Natural killer cell treated with Interleukin-12 subunit alpha and Interleukin-12 subunit beta and Interleukin-15 and Interleukin-18, amount 100 ng/mL, for 72 hours (primary cell): Measurements from ENCODE around the gene HSPE1. TPM values are rescaled to one million over a fixed set of nuclear protein-coding genes. Genes with fewer than 3 reads are reported as not detected.
"Not testable (repeated sequence)": the region's sequence is repeated elsewhere in the genome, so short reads cannot be mapped to it uniquely, and the experiment has no call there.

Source experiments
- ATAC-seq, 2 donors: fragments of 150-1000 bp; cut with Tn5 transposase in 1 of 2; sonication (Bioruptor Pico), chemical (Tn5 transposase) in 1 of 2; 2 replicates each; pipeline ENCODE4 v1.10.0; 2021
- DNase-seq: peaks from one replicate; pipeline ENCODE4 v3.0.0; 2022; ENCODE audit warnings: low spot score
- H3K27ac Mint-ChIP-seq, 2 donors: 1 replicate in 1 of 2; 2 replicates in 1 of 2; pipeline ENCODE4 v1.8.0; 2022; ENCODE audit warnings: mixed read lengths in 2 of 2, mild to moderate bottlenecking in 1 of 2, moderate library complexity in 1 of 2
- H3K27me3 Mint-ChIP-seq, 2 donors: 1 replicate in 1 of 2; 2 replicates in 1 of 2; pipeline ENCODE4 v1.8.0; 2022; ENCODE audit warnings: mixed read lengths in 2 of 2
- H3K36me3 Mint-ChIP-seq: one replicate; pipeline ENCODE4 v1.8.0; 2022; ENCODE audit warnings: mixed read lengths
- H3K4me1 Mint-ChIP-seq, 2 donors: 1 replicate in 1 of 2; 2 replicates in 1 of 2; pipeline ENCODE4 v1.8.0; 2022; ENCODE audit warnings: low read depth in 2 of 2, mixed read lengths in 2 of 2, mild to moderate bottlenecking in 1 of 2
- H3K4me3 Mint-ChIP-seq: one replicate; pipeline ENCODE4 v1.8.0; 2022; ENCODE audit warnings: mixed read lengths
- H3K9me3 Mint-ChIP-seq: 2 replicates; pipeline ENCODE4 v1.8.0; 2022; ENCODE audit warnings: mixed read lengths
- total RNA-seq, 2 donors: library from RNA; stranded (reverse); gene quantifications; one replicate each; pipeline ENCODE4 v1.2.3, GENCODE V29; 2022

Gene HSPE1
- total RNA-seq, 2 donors from 2014 or later = 140 to 158 TPM

DNA sequence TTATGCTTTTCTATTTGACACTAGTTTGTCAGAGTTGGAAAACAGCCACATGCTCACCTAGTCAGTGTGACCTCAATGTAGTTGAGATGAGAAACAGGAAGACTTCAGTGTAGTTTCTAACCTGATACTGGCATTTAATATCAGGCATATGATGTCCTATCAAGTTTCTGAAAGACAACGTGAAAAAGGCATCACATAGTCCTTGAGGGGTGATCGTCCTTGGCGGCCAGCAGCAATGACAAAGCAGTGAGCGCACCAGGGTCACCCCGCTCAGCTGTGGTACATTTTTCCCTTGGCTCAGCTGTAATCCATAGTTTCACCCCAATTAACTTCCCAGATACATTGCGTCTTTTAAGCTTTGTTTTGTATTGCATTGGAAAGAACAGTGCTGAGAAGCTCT is 4.3 kb downstream of the HSPE1 start:
- ATAC-seq (no peak), DNase-seq (no peak)
- Mint-ChIP-seq H3K27me3 (no peaks in the 10 kb centered on the region), H3K36me3 (peaks cover 23% of the 10 kb centered on the region), H3K9me3 (no peaks in the 10 kb centered on the region), H3K27ac (no peak overlapping the region), H3K4me3 (no peak overlapping the region), H3K4me1 (peaks cover 9 to 22% of the 10 kb centered on the region in 2 donors)

DNA sequence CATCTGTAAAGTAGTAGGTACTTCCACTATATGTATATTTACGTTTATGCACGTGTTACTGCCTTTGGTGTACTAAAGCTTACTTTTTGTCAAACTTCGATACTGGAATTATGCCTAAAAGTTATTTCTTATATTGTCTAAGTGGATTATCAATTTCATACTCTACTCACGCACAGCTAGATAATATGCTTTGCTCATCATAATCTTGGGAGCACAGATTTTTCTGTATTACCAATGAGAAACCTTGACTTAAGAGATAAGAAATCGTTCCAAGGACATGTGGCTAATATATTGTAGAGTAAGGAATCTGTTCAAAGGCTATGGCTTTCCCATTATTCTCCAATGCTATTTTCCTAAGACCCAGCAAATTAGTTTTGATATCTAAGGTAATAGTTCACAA is 6.5 kb downstream of the HSPE1 start:
- Mint-ChIP-seq H3K36me3 (peaks cover 14% of the 10 kb centered on the region), H3K4me3 (no peak overlapping the region), H3K4me1 (peaks cover 4 to 12% of the 10 kb centered on the region in 2 donors), H3K9me3 (no peaks in the 10 kb centered on the region), H3K27ac (no peak overlapping the region), H3K27me3 (no peaks in the 10 kb centered on the region)
- DNase-seq (no peak), ATAC-seq (no peak)

DNA sequence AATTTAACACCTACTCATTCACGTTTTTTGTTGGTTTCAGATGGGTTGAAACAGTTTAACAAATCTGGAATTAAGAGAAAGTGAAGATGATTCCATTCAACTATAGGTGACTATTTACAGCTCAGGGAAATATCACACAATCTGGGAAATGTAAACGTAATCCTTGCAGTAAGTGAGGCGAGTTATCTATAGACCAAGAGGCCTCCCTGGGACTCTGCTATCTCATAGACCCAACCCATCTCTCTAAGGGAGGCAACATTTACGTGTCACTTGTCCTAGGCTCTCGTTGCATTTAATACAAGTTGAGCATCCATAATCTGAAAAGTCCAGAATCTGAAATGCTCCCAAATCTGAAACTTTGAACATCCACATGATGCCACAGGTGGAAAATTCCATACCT is 13.7 kb downstream of the HSPE1 start:
- H3K27ac Mint-ChIP-seq = peak overlapping the region in 1 of 2 donors; percentile 98
- no peak overlapping the region for H3K4me3 Mint-ChIP-seq
- peaks cover 22 to 27% of the 10 kb centered on the region in 2 donors for H3K4me1 Mint-ChIP-seq
- no peak for ATAC-seq
- no peaks in the 10 kb centered on the region for H3K36me3 Mint-ChIP-seq
- H3K9me3 Mint-ChIP-seq = no peaks in the 10 kb centered on the region
- no peaks in the 10 kb centered on the region for H3K27me3 Mint-ChIP-seq
- no peak for DNase-seq

DNA sequence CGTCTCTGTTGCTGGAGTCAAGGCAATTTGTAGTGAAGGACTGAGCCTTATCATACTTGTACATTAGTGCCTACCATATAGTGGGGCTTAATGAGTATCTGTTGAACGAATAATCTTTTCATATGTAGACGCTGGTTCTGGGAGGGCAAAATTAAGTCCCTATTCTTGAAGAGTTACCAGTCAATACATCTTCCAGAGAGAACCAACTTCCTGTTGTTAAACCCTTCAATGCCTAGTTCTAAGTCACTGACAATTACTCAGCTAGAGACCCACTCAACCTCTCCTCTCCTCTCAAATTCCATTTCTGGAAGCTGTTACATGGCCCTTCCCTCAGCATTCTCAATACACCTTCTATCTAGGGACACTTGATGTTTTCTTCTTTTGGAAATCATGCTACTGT is 14.6 kb downstream of the HSPE1 start:
- Mint-ChIP-seq H3K9me3 (no peaks in the 10 kb centered on the region), H3K27me3 (no peaks in the 10 kb centered on the region), H3K4me3 (peak overlapping the region; percentile 93), H3K4me1 (peaks cover 22 to 27% of the 10 kb centered on the region in 2 donors), H3K27ac (peak overlapping the region; percentile 95 to 98), H3K36me3 (no peaks in the 10 kb centered on the region)
- ATAC-seq (no peak), DNase-seq (no peak)

DNA sequence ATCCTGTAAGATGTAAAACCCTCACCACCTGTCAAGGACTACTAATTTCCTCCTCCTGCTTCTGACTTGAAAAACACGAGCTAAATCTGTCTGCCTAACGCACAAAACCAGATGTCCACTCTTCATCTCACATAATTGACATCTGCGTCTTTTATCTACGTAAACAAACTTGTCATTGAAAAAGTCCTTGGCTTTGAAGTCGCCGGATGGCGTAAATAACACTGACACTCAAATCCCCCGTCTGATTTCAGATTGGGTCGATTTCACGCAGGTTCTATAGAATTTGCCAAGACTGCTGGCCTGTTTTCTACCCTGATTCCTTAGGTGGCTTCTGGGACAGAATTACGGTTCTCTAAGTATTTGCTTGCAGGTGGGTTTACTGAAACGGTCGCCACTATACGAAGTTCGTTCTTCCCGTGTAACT is 15.1 kb downstream of the HSPE1 start:
- Mint-ChIP-seq H3K4me1 (peaks cover 23 to 30% of the 10 kb centered on the region in 2 donors), H3K27me3 (no peaks in the 10 kb centered on the region), H3K4me3 (peak overlapping the region; percentile 93), H3K9me3 (no peaks in the 10 kb centered on the region), H3K36me3 (peaks cover 2% of the 10 kb centered on the region), H3K27ac (peak overlapping the region; percentile 95 to 98)
- no peak for DNase-seq
- ATAC-seq = peak in 1 of 2 donors; percentile 1

DNA sequence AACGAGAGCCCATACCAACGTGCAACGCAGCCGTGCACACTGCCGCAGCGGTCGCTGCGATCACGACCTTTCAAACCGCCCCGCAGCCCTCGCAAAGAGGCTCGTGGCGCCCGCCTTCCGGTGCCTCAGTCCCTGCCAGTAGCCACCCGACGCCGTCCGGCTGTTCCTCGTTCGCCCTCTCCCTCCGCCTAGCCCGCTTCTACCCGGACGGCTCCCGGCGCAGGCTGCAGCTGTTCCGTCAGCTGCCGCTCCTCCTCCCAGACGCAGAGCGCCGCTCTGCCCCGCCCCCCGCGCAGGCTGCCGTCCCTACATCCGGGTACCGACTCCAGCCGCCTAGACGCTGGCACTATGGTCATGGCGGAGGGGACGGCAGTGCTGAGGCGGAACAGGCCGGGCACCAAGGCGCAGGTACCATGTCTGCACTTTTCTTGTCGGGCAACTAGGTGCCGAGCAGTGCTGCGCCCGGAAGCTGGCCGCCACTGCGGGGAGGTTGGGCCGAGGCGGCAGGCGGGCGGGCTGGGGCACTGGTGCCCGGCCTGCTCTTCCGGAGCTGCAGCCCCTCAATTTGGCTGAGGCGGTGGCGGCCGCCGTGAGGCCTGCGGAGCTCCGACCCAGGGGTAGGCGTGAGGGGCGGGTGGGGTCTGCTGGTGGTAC is 15.7 kb downstream of the HSPE1 start, which contains the start of gene MOB4:
Gene MOB4, plus strand, starts transcription at position 328 of the 654 bp plus-strand sequence. Its CDS starts 21 bp downstream, at position 349.
- Mint-ChIP-seq H3K27ac (peak within 1 kb of the TSS; percentile 95 to 98), H3K27me3 (no peaks in the 10 kb centered on the region), H3K4me3 (peak within 1 kb of the TSS; percentile 93), H3K4me1 (peaks cover 26 to 33% of the 10 kb centered on the region in 2 donors), H3K9me3 (no peaks in the 10 kb centered on the region), H3K36me3 (peaks cover 7% of the 10 kb centered on the region)
- peak; percentile 96 for DNase-seq
- peak; percentile 98 to 99 for ATAC-seq

DNA sequence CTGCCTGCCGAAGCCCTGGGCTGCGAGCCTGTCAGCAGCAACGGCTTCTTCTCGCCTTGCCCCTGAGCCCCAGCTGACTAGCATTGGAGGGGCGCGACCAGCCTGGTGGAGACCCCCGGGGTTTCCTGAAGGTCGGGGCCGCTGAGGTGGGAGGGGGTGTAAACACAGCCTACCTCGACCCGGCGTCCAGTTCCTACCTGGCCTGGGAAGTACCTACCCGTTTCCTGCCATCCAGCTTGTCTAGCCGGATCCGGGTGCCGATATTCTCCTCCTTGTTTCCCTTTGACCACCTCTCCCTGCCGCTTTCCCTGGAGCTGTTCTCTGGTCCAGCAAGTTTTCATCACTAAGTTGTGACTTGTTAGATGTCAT is 16.2 kb downstream of the HSPE1 start:
- DNase-seq (no peak), ATAC-seq (peak; percentile 1 to 3)
- H3K36me3 Mint-ChIP-seq = peaks cover 10% of the 10 kb centered on the region
- no peaks in the 10 kb centered on the region for H3K27me3 Mint-ChIP-seq
- peak overlapping the region; percentile 95 to 98 for H3K27ac Mint-ChIP-seq
- no peaks in the 10 kb centered on the region for H3K9me3 Mint-ChIP-seq
- peaks cover 30 to 33% of the 10 kb centered on the region in 2 donors for H3K4me1 Mint-ChIP-seq
- peak overlapping the region; percentile 93 for H3K4me3 Mint-ChIP-seq

DNA sequence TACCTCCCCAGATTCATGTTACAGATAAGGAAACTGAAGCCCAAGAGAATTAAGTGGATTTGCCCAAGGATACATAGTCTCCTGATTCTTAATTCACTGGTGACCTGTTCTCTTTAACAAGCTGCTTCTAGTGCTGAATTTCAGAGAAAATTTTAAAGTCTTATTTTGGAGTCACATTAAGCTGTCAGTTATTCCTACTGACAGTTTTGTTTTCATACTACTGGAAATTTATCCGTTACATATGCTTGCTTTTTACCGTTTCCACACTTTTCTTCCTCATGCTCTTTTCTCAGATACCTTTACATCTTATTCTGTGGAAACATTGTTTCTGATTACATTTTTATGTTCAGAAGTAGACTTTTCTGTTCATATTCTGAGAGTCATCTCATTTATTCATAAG is 17.0 kb downstream of the HSPE1 start:
- H3K27ac Mint-ChIP-seq = peak overlapping the region; percentile 95 to 98
- DNase-seq (no peak), ATAC-seq (no peak)

DNA sequence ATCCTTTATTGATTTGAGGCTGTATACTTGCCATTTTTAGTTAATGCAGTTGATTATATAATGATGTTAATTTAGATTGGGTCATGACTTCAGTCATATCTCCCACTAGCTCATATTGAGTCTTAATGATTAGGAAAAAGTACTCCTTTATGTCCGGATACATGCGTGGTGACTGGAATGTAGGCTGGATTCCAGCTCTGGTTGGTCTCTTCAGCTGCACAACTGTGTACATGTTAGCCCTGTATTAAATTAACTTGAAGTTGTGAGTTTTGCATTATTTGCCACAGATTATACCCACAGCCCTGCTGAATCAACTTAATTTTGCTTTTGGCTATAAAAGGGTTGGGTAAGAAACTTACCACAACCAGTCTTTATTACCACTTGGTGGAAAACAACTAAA is 38.2 kb downstream of the HSPE1 start:
- Mint-ChIP-seq H3K27ac (peak overlapping the region in 1 of 2 donors; percentile 40), H3K9me3 (no peaks in the 10 kb centered on the region), H3K4me3 (no peak overlapping the region), H3K27me3 (no peaks in the 10 kb centered on the region), H3K36me3 (peaks cover 20% of the 10 kb centered on the region), H3K4me1 (peaks cover 10 to 35% of the 10 kb centered on the region in 2 donors)
- ATAC-seq = no peak
- DNase-seq = no peak

More for the DNA sequence above, 17.0 kb downstream of the HSPE1 start:
- H3K4me3 Mint-ChIP-seq = peak overlapping the region; percentile 93
- peaks cover 10% of the 10 kb centered on the region for H3K36me3 Mint-ChIP-seq
- no peaks in the 10 kb centered on the region for H3K9me3 Mint-ChIP-seq
- peaks cover 30 to 33% of the 10 kb centered on the region in 2 donors for H3K4me1 Mint-ChIP-seq
- no peaks in the 10 kb centered on the region for H3K27me3 Mint-ChIP-seq

DNA sequence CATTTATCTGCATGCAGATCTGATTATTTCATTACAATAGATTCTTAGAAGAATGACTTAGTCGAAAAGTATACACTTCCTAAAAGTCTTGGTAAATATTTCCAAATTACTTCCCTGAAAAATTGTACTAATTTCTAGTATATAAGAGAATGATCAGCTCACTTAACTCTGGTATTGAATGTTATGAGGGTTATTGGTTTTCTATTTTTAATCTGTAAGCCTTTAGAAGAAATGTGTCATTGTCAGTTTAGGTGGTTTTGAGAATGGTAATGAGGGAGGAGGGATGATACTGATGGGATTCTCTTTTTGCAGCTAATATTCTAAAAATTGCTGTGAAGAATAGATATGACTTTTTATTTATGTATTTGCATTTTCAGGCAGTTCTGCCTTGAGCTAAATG is 39.6 kb downstream of the HSPE1 start:
- Mint-ChIP-seq H3K9me3 (no peaks in the 10 kb centered on the region), H3K36me3 (peaks cover 16% of the 10 kb centered on the region), H3K27me3 (no peaks in the 10 kb centered on the region), H3K27ac (peak overlapping the region in 1 of 2 donors; percentile 40), H3K4me3 (no peak overlapping the region), H3K4me1 (peaks cover 7 to 29% of the 10 kb centered on the region in 2 donors)
- ATAC-seq = no peak
- DNase-seq = no peak

DNA sequence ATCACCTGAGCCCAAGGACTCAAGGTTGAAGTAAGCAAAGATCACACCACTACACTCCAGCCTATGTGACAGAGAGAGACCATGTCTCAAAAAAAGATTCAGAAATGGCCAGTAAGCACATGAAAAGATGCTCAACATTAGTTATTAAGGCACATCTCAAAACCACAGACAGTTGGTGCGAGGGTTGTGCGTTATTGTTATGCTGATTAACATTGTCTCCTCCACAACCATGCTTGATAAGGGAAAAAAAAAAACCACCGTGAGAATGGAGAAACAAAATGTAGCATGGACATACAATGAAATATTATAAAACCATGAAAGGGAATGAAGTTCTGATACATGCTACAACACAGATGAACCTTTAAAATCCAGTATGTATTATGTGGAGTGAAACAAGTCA is 43.0 kb downstream of the HSPE1 start:
- H3K4me1 Mint-ChIP-seq = peaks cover 4 to 22% of the 10 kb centered on the region in 2 donors
- H3K36me3 Mint-ChIP-seq = peaks cover 5% of the 10 kb centered on the region
- no peak for DNase-seq
- no peak overlapping the region for H3K27ac Mint-ChIP-seq
- no peaks in the 10 kb centered on the region for H3K9me3 Mint-ChIP-seq
- no peak for ATAC-seq
- H3K27me3 Mint-ChIP-seq = no peaks in the 10 kb centered on the region
- H3K4me3 Mint-ChIP-seq = no peak overlapping the region

DNA sequence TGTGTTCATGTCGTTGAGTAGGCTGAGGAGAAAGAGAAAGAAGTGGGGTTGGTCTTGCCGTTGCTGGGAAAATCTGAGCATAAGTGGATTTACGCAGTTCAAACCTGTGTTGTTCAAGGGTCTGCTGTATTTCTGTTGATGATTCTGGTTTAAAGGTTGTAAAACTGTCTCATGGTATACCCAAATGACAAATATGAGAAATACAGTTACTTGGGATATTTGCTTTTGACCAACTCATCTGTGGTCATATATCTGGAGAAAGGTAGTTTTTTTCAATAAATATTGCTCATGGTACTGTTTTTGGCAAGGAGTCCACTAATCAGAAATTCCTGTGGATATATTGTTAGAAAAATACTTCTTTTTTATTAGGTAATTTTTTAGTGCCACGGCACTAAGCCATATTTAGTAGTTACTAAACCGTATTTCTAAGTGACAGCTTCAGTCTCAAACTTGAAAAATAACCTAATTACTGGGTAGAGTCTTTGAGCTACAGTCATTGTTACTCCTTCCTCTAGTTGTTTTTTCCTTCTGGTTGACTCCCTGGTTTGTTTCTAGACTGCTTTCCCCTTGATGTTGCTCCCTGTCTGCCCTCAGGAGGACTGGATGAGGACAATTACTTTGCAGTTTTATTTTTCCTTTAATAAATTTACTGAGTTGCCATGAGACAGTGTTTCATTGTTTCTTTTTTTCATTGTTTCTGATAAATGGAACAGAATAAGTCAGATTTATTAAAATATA is 47.2 kb downstream of the HSPE1 start:
- ATAC-seq = no peak
- Mint-ChIP-seq H3K27me3 (no peaks in the 10 kb centered on the region), H3K9me3 (no peaks in the 10 kb centered on the region), H3K4me1 (peaks cover 0 to 8% of the 10 kb centered on the region in 2 donors), H3K4me3 (no peak overlapping the region), H3K27ac (no peak overlapping the region), H3K36me3 (peaks cover 5% of the 10 kb centered on the region)
- DNase-seq = no peak

DNA sequence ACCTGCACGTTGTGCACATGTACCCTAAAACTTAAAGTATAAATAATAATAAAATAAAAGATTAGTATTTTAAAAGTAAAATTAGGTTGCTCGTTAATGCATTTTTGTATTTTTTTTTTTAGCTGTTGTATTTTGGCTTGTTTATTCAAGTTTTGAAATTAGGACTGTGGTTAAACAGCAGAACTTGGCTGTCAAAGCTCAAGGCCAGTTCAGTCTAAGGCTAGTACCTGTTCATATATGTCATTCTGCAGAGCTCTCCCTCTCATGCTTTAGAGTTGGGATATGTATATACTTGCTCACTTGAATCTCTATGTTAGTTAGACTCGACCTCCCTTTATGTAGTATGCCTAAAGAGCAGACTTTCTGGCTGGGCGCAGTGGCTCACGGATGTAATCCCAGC is 48.4 kb downstream of the HSPE1 start:
- Mint-ChIP-seq H3K36me3 (peaks cover 5% of the 10 kb centered on the region), H3K4me1 (peaks cover 0 to 4% of the 10 kb centered on the region in 2 donors), H3K27me3 (no peaks in the 10 kb centered on the region), H3K27ac (no peak overlapping the region), H3K9me3 (no peaks in the 10 kb centered on the region), H3K4me3 (no peak overlapping the region)
- no peak for ATAC-seq
- DNase-seq = no peak

DNA sequence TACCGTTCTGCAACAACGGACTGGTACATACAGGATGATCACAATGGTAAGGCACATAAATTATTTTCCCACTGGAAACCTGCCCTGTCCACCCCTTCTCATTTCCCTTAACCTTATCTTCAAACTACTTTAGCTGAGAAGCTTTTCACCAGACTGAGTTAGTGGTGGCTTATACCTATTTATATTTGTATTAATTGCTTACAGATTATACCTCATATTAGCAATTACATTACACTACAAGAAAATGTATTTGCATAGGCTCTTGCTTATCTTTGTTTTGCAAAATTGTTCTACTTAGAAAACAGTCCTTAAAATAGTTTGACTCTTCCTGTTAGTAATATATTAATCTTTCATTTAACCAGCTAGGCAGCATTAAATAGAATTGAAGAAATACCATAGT is 51.1 kb downstream of the HSPE1 start:
- not testable (repeated sequence) for DNase-seq, H3K4me3 Mint-ChIP-seq, H3K27ac Mint-ChIP-seq, H3K9me3 Mint-ChIP-seq, H3K36me3 Mint-ChIP-seq, H3K4me1 Mint-ChIP-seq, ATAC-seq, H3K27me3 Mint-ChIP-seq
